Measurements from ENCODE around the gene RTN4R. TPM values are rescaled to one million over a fixed set of nuclear protein-coding genes. Genes with fewer than 3 reads are reported as not detected.

Gene RTN4R
- total and polyA plus RNA-seq, 9 of the 15 experiments (the other 6 are each of a cell fraction or from before 2014, with no cell fraction given): 0.04 to 2.8 (median 1.4) TPM; not detected in 3

GRCh38 chr22:20213833-20214708 lies 54.0 kb downstream of the RTN4R start (continued):
- no peak for TF ChIP-seq ZBTB40 (IDR thresholded peaks at IDR 0.05)
- TF ChIP-seq ZBTB40 (CRISPR knock-in tag; IDR thresholded peaks at IDR 0.05): peak; percentile 19; the same call in 1 of the 2 replicates
- 0 out of 2 replicates have a peak, but pooled peaks have one; percentile 12 for TF ChIP-seq PHF8 (IDR thresholded peaks at IDR 0.05; ENCODE audit: borderline replicate concordance, low read length)
- no peak for TF ChIP-seq HSF4 (CRISPR knock-in tag; IDR thresholded peaks at IDR 0.05; ENCODE audit: borderline replicate concordance)
- TF ChIP-seq ZNF184 (CRISPR knock-in tag; IDR thresholded peaks at IDR 0.05): 0 out of 2 replicates have a peak, but pooled peaks have one; percentile 30
- no peak for TF ChIP-seq ZC3H8 (IDR thresholded peaks at IDR 0.05)
- TF ChIP-seq ZNF639 (CRISPR knock-in tag; conservative IDR thresholded peaks at IDR 0.05 in 1 of 2, IDR thresholded peaks at IDR 0.05 in 1 of 2): no peak
- TF ChIP-seq, protein P1, sequence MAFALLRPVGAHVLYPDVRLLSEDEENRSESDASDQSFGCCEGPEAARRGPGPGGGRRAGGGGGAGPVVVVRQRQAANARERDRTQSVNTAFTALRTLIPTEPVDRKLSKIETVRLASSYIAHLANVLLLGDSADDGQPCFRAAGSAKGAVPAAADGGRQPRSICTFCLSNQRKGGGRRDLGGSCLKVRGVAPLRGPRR (CRISPR knock-in tag; IDR thresholded peaks at IDR 0.05): no peak
- 0 out of 4 replicates have a peak, but pooled peaks of 1 of the 2 experiments have one; percentile 2 for TF ChIP-seq MAZ (CRISPR knock-in tag; conservative IDR thresholded peaks at IDR 0.05 in 1 of 2, IDR thresholded peaks at IDR 0.05 in 1 of 2)
- 0 out of 2 replicates have a peak, but pooled peaks have one; percentile 59 for TF ChIP-seq TAF15 (IDR thresholded peaks at IDR 0.05; ENCODE audit: low read depth, low read length)
- no peak for TF ChIP-seq TAF7 (tag; IDR thresholded peaks at IDR 0.05)
- TF ChIP-seq ZNF445 (CRISPR knock-in tag; IDR thresholded peaks at IDR 0.05; ENCODE audit: low read depth): no peak
- TF ChIP-seq HNRNPK (IDR thresholded peaks at IDR 0.05; ENCODE audit: low read depth, low read length, poor library complexity, severe bottlenecking): no peak
- no peak for TF ChIP-seq OTX1 (CRISPR knock-in tag; IDR thresholded peaks at IDR 0.05)

Measured in K562 (cell line).